ENCODE results near the gene ATP2A3.

GRCh38 chr17:3887804-3888203, 76.4 kb downstream of the ATP2A3 start:
- TF ChIP-seq CTCF (IDR thresholded peaks at IDR 0.05) (no peak), EZH2 (IDR thresholded peaks at IDR 0.05; ENCODE audit: borderline replicate concordance, insufficient read depth, low read depth, low read length, poor library complexity, severe bottlenecking) (no peak)
